HCT116 (cell line): Measurements from ENCODE around the gene ANKZF1. TPM values are rescaled to one million over a fixed set of nuclear protein-coding genes. Genes with fewer than 3 reads are reported as not detected.

Source experiments
- ATAC-seq: fragments of 200-7000 bp; cut with Tn5 transposase; 2 replicates; pipeline ENCODE4 v1.9.1; 2020; ENCODE audit warnings: mild to moderate bottlenecking, moderate library complexity
- BruUV-seq: library from RNA; stranded (reverse); fragments of 400-500 nt; replicated peaks from 2 replicates; lab custom pipeline; 2021; lab: Mats Ljungman, UMichigan
- CTCF ChIA-PET: fragments of 300-600 bp; sonication (Branson Sonifier 250); formaldehyde crosslinking; loops from one replicate; lab custom pipeline; 2021; ENCODE audit warnings: antibody characterized with exemption; lab: Charles Lee
- POLR2A ChIA-PET: fragments of 300-600, 350-600 bp; sonication (Branson Sonifier 250); formaldehyde crosslinking; loops from one replicate; lab custom pipeline; 2021; ENCODE audit warnings: antibody characterized with exemption; lab: Charles Lee
- RAD21 ChIA-PET, 2 experiments: fragments of 300-600 bp; sonication (Branson Sonifier 250); formaldehyde crosslinking; loops; one replicate each; lab custom pipeline; 2023; ENCODE audit warnings: low total read pairs in 2 of 2; ENCODE audit not compliant: uncharacterized antibody in 2 of 2, unreplicated experiment in 2 of 2, low non-redundant PET in 1 of 2; lab: Charles Lee
- DNase-seq: peaks from one replicate; pipeline ENCODE4 v3.0.0-alpha.2; 2010; ENCODE audit warnings: low read depth, low spot score
- H2AFZ ChIP-seq: fragments of 200-600 bp; shearing (Covaris generic), sonication (generic); 2 replicates; pipeline ENCODE4 v1.6.1; 2017; ENCODE audit warnings: low read depth, mixed run types, mixed read lengths, antibody characterized with exemption, low read length; ENCODE audit not compliant: poor library complexity, severe bottlenecking
- H3K27ac ChIP-seq: 2 replicates; pipeline ENCODE4 v1.5.1; 2012; ENCODE audit warnings: low read depth, low read length
- H3K27me3 ChIP-seq: fragments of 200-600 bp; sonication (generic); 2 replicates; pipeline ENCODE4 v1.6.1; 2016; ENCODE audit warnings: mixed run types, low read length, mixed read lengths; ENCODE audit not compliant: insufficient read depth
- H3K36me3 ChIP-seq, 2 experiments: fragments of 200-500 bp in 1 of 2; fragments of 200-600 bp in 1 of 2; sonication (Bioruptor generic) in 1 of 2; sonication (generic) in 1 of 2; 2 replicates each; pipeline versions ENCODE4 v1.5.1 to v1.6.1; 2014 to 2016; ENCODE audit warnings: low read length in 2 of 2, inconsistent platforms in 1 of 2, mixed read lengths in 1 of 2, mixed run types in 1 of 2; ENCODE audit not compliant: insufficient read depth in 2 of 2, control insufficient read depth in 1 of 2
- H3K4me1 ChIP-seq, 2 experiments: fragments of 200-600 bp in 1 of 2; sonication (generic) in 1 of 2; 2 replicates each; pipeline versions ENCODE4 v1.5.1 to v1.6.1; 2012 to 2017; ENCODE audit warnings: low read length in 2 of 2, inconsistent platforms in 1 of 2, mild to moderate bottlenecking in 1 of 2, mixed read lengths in 1 of 2, mixed run types in 1 of 2, moderate library complexity in 1 of 2; ENCODE audit not compliant: insufficient read depth in 2 of 2, control insufficient read depth in 1 of 2
- H3K4me2 ChIP-seq: fragments of 200-600 bp; sonication (generic); 2 replicates; pipeline ENCODE4 v1.6.1; 2017; ENCODE audit warnings: mixed run types, low read length, mixed read lengths
- H3K4me3 ChIP-seq, 2 experiments: fragments of 200-600 bp in 1 of 2; sonication (generic) in 1 of 2; replicated peaks in 1 of 2; 2 replicates each; pipeline ENCODE4 v1.5.1; 2011 to 2016; ENCODE audit warnings: low read length in 2 of 2, control low read depth in 1 of 2, low read depth in 1 of 2, mild to moderate bottlenecking in 1 of 2, mixed read lengths in 1 of 2, mixed run types in 1 of 2
- H3K79me2 ChIP-seq: fragments of 200-600 bp; sonication (generic); 2 replicates; pipeline ENCODE4 v1.6.1; 2017; ENCODE audit warnings: mild to moderate bottlenecking, mixed run types, low read length, moderate library complexity, mixed read lengths; ENCODE audit not compliant: insufficient read depth
- H3K9ac ChIP-seq: fragments of 200-600 bp; sonication (generic); 2 replicates; pipeline ENCODE4 v1.6.1; 2016; ENCODE audit warnings: low read length, mixed read lengths
- H3K9me2 ChIP-seq: fragments of 200-600 bp; sonication (generic), shearing (Covaris generic); 2 replicates; pipeline ENCODE4 v1.6.1; 2017; ENCODE audit warnings: mixed run types, mild to moderate bottlenecking, moderate library complexity; ENCODE audit not compliant: insufficient read depth
- H3K9me3 ChIP-seq, 2 experiments: fragments of 200-500 bp in 1 of 2; fragments of 200-600 bp in 1 of 2; sonication (Bioruptor generic) in 1 of 2; sonication (generic) in 1 of 2; 2 replicates each; pipeline ENCODE4 v1.6.1; 2014 to 2017; ENCODE audit warnings: low read length in 2 of 2, mixed read lengths in 2 of 2, inconsistent platforms in 1 of 2, low read depth in 1 of 2, mild to moderate bottlenecking in 1 of 2, mixed run types in 1 of 2, moderate library complexity in 1 of 2; ENCODE audit not compliant: control insufficient read depth in 1 of 2, insufficient read depth in 1 of 2
- H4K20me1 ChIP-seq: fragments of 200-600 bp; sonication (generic), shearing (Covaris generic); 2 replicates; pipeline ENCODE4 v1.6.1; 2017; ENCODE audit warnings: mixed run types, mild to moderate bottlenecking, moderate library complexity; ENCODE audit not compliant: insufficient read depth
- ELF1 ChIP-seq: IDR thresholded peaks from 2 replicates; pipeline ENCODE4 v1.6.1; 2012; ENCODE audit warnings: low read depth, borderline replicate concordance
- FOSL1 ChIP-seq: IDR thresholded peaks from 2 replicates; pipeline ENCODE4 v1.6.1; 2012; ENCODE audit warnings: low read depth
- JUND ChIP-seq: IDR thresholded peaks from 2 replicates; pipeline ENCODE4 v1.6.1; 2012
- POLR2AphosphoS5 ChIP-seq: IDR thresholded peaks from 2 replicates; pipeline ENCODE4 v1.6.1; 2011; ENCODE audit warnings: mild to moderate bottlenecking, low read depth, low read length, moderate library complexity
- REST ChIP-seq: IDR thresholded peaks from 2 replicates; pipeline ENCODE4 v1.6.1; 2012; ENCODE audit warnings: low read depth
- SIN3A ChIP-seq: IDR thresholded peaks from 2 replicates; pipeline ENCODE4 v1.6.1; 2012; ENCODE audit warnings: low read depth
- SRF ChIP-seq: IDR thresholded peaks from 2 replicates; pipeline ENCODE4 v1.6.1; 2012; ENCODE audit warnings: low read depth
- TCF7L2 ChIP-seq: IDR thresholded peaks from 2 replicates; pipeline ENCODE4 v1.7.0; 2011; ENCODE audit warnings: borderline replicate concordance, inconsistent platforms; ENCODE audit not compliant: insufficient read depth, insufficient read length; ENCODE audit errors: extremely low read depth
- ZFX ChIP-seq: fragments of 450-650 bp; IDR thresholded peaks from 2 replicates; pipeline ENCODE4 v1.6.1; 2017
- intact Hi-C: fragments of 100-400 bp; cut with micrococcal nuclease; formaldehyde crosslinking; loops from 2 replicates; pipeline ENCODE4 v1.10.0; 2022
- total RNA-seq: library from RNA; stranded (reverse); gene quantifications from one replicate; pipeline ENCODE4 v1.2.1, GENCODE V29; 2021; ENCODE audit not compliant: unreplicated experiment
- TF ChIP-seq, protein P1 (sequence below): IDR thresholded peaks from 2 replicates; pipeline ENCODE4 v1.6.1; 2011; ENCODE audit warnings: mild to moderate bottlenecking, low read length, moderate library complexity; ENCODE audit not compliant: insufficient replicate concordance; ENCODE audit errors: extremely low read depth

Gene ANKZF1
- total RNA-seq, 1 experiment from 2014 or later: 64.7 TPM

GRCh38 chr2:219214141-219214540, 15.5 kb upstream of the ANKZF1 start:
- H3K4me2 ChIP-seq: no peak overlapping the region
- RAD21 ChIA-PET: no interaction called here
- no peaks in the 10 kb centered on the region for H3K9me2 ChIP-seq
- ATAC-seq (no peak), DNase-seq (no peak)
- CTCF ChIA-PET: no interaction called here
- H2AFZ ChIP-seq: no peak overlapping the region
- no peak overlapping the region for H3K27ac ChIP-seq
- no peak for TF ChIP-seq TCF7L2
- intact Hi-C loops: no loop called here
- peaks cover 2 to 17% of the 10 kb centered on the region in 2 experiments; a peak in 3 of 4 replicates for H3K36me3 ChIP-seq
- H3K79me2 ChIP-seq: no peaks in the 10 kb centered on the region
- no TSS peak for BruUV-seq
- no peaks in the 10 kb centered on the region for H3K27me3 ChIP-seq
- no peak overlapping the region for H3K9ac ChIP-seq
- H3K9me3 ChIP-seq: no peaks in the 10 kb centered on the region
- H3K4me1 ChIP-seq: peaks cover 6 to 30% of the 10 kb centered on the region in 2 experiments; a peak in 3 of 4 replicates
- no peak overlapping the region for H3K4me3 ChIP-seq
- no peaks in the 10 kb centered on the region for H4K20me1 ChIP-seq
- POLR2A ChIA-PET: no interaction called here

DNA sequence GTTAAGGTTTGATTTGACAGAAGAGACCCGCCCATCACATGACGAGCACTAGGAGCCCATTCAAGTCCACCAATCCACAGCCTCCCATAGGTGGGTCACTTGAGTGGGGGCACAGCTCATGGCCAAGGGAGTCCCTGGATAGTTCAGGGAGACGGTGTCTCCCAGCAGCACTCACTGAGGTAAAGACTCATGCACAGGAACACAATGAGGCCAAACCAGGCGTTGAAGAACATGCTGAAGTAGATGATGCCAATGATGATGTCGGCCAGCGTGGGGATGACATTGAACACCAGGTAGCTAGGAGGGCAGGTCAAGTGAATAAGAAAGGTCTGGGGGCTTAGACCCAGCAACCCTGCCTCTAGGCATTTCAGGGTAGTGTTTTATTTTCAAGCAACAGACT, 14.8 kb upstream of the ANKZF1 start:
- H3K27me3 ChIP-seq: no peaks in the 10 kb centered on the region
- H3K79me2 ChIP-seq: no peaks in the 10 kb centered on the region
- no peak for DNase-seq
- no peaks in the 10 kb centered on the region for H4K20me1 ChIP-seq
- no peak overlapping the region for H3K9ac ChIP-seq
- peaks cover 9 to 37% of the 10 kb centered on the region in 2 experiments; a peak in 3 of 4 replicates for H3K4me1 ChIP-seq
- POLR2A ChIA-PET: no interaction called here
- H3K36me3 ChIP-seq: peaks cover 2 to 11% of the 10 kb centered on the region in 2 experiments; a peak in 2 of 4 replicates
- no peak for TF ChIP-seq ELF1
- no peak for TF ChIP-seq FOSL1
- TF ChIP-seq TCF7L2: no peak
- no peak for TF ChIP-seq SIN3A
- TF ChIP-seq POLR2AphosphoS5: no peak
- TF ChIP-seq, protein P1, sequence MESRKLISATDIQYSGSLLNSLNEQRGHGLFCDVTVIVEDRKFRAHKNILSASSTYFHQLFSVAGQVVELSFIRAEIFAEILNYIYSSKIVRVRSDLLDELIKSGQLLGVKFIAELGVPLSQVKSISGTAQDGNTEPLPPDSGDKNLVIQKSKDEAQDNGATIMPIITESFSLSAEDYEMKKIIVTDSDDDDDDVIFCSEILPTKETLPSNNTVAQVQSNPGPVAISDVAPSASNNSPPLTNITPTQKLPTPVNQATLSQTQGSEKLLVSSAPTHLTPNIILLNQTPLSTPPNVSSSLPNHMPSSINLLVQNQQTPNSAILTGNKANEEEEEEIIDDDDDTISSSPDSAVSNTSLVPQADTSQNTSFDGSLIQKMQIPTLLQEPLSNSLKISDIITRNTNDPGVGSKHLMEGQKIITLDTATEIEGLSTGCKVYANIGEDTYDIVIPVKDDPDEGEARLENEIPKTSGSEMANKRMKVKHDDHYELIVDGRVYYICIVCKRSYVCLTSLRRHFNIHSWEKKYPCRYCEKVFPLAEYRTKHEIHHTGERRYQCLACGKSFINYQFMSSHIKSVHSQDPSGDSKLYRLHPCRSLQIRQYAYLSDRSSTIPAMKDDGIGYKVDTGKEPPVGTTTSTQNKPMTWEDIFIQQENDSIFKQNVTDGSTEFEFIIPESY: no peak
- TF ChIP-seq REST: no peak
- TF ChIP-seq SRF: no peak
- no peak for TF ChIP-seq JUND
- no peak for TF ChIP-seq ZFX
- TF ChIP-seq, all 23 proteins: peak for 0
- no peak overlapping the region for H3K4me2 ChIP-seq
- no peaks in the 10 kb centered on the region for H3K9me2 ChIP-seq
- intact Hi-C loops: no loop called here
- no peak overlapping the region for H3K27ac ChIP-seq
- no peaks in the 10 kb centered on the region for H3K9me3 ChIP-seq
- ChIA-PET CTCF (no interaction called here), RAD21 (no interaction called here)
- H3K4me3 ChIP-seq: no peak overlapping the region
- H2AFZ ChIP-seq: no peak overlapping the region
- BruUV-seq: no TSS peak
- ATAC-seq: no peak
